GM21576 (cell line): Measurements from ENCODE around the gene COL10A1.

Experiments
- ATAC-seq: cut with Tn5 transposase; IDR thresholded peaks from one replicate; pipeline ENCODE4 v1.9.1; 2021; ENCODE audit warnings: mild to moderate bottlenecking, moderate library complexity; ENCODE audit not compliant: unreplicated experiment

The COL10A1 gene

GRCh38 chr6:116088946-116089345 lies 37.0 kb downstream of the COL10A1 start:
- ATAC-seq = no peak

GRCh38 chr6:116087437-116088027 lies 38.4 kb downstream of the COL10A1 start:
- peak; percentile 95 for ATAC-seq

GRCh38 chr6:116084284-116084683 lies 41.6 kb downstream of the COL10A1 start:
- ATAC-seq = no peak

- no peak for ATAC-seq
These were observed 42.9 kb downstream of the COL10A1 start for GRCh38 chr6:116083052-116083451.

GRCh38 chr6:116078945-116079344 lies 47.0 kb downstream of the COL10A1 start:
- no peak for ATAC-seq

GRCh38 chr6:116078522-116078921 lies 47.4 kb downstream of the COL10A1 start:
- ATAC-seq = no peak

- no peak for ATAC-seq
These were observed 51.1 kb downstream of the COL10A1 start for GRCh38 chr6:116074732-116075390.

- no peak for ATAC-seq
These were observed 52.0 kb downstream of the COL10A1 start for GRCh38 chr6:116073765-116074440.

GRCh38 chr6:116072368-116072767 lies 53.6 kb downstream of the COL10A1 start:
- ATAC-seq = no peak

GRCh38 chr6:116070616-116071389 lies 55.1 kb downstream of the COL10A1 start:
- ATAC-seq = no peak

- ATAC-seq = no peak
These were observed 55.8 kb downstream of the COL10A1 start for GRCh38 chr6:116070101-116070500.
